Hippocampal formation (tissue), 2 donors: ENCODE results near the gene CACNB4.
"Not testable (repeated sequence)": the region's sequence is repeated elsewhere in the genome, so short reads cannot be mapped to it uniquely, and the experiment has no call there.

Experiments
- DNase-seq, 2 donors: peaks; one replicate each; lab custom pipeline; 2025; lab: John Stamatoyannopoulos, UW

Gene CACNB4

DNA sequence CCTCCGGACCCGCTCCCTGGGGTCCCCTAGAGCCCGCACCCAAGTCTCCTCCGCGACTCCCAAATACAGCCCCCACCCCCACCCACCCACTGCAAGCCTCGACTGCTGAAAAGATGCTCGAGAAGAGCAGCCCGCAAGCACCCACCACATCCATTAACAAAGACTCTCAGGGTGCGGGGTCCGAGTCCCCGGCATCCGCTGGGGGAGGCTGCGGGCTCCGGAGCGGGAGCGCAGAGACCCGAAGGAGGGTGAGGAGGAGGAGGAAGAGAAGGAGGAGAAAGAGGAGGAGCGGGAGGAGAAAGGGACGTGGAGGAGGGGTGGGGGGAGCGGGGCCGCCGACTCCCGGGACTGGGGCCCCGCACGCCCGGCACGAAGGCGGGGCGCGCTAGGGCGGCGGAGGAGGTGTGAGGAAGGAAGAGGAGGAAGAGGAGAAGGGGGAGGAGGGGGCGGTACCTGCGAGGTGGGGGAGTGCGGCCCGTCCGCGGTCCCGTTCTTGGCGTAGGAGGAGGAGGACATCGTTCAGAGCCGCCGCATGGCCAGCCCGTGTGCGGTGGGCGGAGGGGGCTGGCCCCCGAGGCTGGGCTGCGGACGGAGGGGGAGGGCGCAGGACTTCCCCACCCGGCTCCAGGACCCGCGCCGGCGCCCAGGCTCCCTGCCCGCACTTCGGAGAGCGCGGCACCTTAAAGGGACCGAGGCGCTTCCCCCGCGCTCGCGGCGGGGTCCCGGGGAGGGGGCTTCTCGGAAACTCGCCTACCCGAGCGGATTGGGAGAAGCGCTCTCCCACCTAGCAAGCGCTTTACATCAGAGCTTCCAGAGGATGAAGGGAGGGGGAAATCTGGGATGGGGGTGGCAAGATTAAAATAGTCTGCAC, at the start of gene CACNB4:
CACNB4 (minus strand) TSS at position 549 of the 871 bp plus-strand sequence.
- DNase-seq, result no peak

DNA sequence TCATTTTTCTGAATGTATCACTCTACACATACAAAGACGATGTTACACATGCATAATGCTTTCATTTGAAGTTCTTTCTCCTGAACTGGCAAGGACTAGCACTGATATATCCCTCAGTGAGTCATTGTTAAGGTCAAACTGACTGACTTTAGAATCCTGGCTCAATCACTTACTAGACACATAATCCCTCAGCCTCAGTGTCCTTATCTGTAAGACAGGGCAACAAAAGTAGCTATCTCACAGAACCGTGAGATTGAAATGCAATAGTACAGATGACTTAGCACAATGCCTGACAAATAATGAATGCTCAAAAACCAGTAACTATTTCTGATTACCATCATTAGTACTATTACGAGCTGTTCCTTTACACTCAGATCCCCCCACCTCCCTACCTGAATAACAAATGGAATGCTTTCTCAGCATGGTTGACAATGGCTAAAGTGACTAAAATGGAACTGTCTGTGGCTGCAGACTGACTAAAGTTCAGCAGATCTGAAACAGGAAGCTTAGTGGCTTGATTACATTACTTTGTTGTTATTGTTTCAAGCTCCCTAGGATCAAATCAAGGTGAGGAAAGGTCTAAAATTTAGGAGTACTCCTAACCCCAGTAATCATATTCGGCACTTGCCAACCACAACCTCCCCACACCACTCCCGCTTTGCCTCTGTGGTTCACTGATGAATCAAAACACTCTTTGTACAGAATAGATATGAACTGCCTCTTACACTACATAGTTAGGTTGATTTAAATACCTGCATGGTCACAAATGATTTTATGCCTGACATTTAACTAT, 35.8 kb upstream of the CACNB4 start:
- no peak for DNase-seq

DNA sequence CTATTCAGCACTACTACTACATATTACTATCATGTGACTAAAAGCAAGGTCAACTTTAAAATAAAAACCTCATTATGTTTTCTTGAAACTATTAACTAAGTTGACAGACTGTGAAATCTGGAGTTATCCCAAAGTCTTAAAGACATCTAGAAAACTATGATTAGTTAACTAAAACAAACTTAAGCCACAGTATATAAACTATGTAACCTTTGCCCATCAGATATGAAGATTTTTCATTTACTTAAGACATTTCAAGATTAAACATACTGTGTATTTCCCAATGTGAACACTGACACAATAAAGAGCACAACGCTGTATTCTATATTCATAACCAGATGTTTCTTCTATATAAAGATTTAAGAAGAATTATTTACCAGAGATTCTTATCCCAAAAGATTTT, 33.5 kb upstream of the CACNB4 start:
- DNase-seq, result no peak

DNA sequence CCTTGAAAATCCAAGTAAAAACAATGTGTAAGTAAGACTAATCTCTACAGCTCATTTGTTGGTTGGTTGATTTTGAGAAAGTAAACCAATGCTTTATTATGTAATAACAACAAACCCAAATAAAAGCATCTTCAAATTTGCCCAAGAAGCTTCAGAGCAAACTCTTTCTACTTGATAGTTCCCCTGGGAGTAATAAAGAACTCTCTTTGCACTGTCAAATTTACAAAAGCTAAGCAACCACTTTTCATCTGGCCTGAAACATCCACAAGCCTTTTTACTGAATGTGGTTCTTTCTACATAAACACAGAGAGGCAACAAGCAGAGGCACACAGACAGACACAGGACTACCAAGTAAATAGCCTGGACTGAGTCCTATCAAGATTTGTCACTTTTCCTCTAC, 28.8 kb upstream of the CACNB4 start:
- DNase-seq, result no peak

DNA sequence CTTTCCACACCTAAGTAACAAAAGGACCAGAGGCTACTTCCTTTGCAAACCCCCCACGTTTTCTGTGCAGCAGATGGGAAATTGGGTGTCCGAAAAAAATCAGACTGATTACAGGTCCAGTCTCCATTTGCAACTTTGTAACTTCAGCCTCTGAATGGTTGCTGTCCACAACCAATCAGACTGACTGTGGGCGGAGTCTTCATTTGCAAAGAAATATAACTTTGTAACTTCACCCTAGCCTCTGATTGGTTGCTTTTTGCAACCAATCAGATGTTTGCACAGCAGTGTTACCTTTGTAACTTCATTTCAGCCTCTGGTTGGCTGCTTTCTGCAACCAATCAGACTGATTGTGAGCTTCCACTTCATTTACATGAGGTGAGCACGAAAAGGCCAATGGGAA, 27.8 kb upstream of the CACNB4 start:
- no peak for DNase-seq

DNA sequence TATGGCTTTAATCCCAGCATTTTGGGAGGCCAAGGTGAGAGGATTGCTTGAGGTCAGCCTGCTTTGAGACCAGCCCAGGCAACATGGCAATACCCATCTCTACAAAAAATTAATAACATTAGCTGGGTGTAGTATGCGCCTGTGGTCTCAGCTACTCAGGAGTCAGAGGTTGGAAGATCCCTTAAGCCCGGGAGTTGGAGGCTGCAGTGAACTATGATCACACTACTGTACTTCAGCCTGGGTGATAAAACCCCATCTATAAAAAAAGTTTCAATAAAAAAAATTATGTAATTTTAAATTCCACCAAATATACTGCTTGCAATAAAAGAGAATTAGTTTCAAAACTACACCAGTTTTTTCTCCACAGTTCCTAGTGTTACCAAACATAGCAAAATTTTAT, 23.3 kb upstream of the CACNB4 start:
- no peak for DNase-seq

DNA sequence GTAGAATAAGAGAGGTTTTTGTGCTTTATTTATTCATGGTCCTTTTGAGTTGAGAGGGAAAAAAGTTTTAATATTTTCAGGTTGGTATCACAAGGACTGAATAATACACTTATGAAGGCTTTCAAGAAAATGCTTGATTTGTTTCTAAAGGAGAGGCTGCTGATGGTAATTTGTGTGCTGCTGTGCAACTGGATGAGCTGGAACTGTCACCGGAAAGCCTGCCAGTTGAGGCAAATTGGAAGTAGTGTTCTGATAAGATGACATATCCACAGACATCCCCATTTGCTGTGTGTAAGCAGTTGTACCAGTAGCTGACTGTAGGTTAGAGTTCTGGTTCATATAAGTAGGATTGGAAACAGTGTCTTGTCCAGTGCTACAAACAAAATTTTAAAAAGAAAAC, 21.6 kb upstream of the CACNB4 start:
- DNase-seq, result no peak

DNA sequence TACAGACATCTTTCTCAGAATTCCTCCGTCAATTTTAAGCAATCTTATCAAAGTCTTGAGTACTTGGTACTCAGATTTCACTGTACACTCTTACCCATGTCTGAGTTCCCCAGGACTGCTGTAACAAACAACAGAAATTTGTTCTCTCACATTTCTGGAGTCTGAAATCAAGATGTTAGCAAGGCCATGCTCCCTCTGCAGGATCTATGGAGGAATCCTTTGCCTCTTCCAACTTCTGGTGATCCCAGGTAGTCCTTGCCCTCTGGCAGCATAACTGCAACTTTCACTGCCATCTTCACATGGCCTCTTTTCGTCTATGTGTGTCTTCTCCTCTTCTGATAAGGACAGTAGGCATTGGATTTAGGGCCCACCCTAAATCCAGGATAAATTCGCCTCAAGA, 17.1 kb upstream of the CACNB4 start:
- no peak for DNase-seq

DNA sequence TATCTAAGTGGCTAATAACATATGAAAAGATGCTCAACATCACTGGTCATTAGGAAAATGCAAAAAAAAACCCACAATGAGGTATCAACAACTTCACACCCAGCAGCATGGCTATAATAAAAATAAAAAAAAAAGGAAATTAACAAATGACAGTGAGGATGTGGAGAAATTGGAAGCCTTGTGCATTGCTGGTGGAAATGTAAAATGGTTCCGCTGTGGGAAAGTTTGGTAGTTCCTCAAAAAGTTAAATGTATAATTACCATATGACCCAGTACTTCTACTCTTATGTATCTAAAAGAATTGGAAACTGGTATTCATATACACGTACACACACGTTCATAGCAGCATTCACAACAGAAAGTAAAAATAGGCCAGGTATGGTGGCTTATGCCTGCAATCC, 15.5 kb upstream of the CACNB4 start:
- no peak for DNase-seq

DNA sequence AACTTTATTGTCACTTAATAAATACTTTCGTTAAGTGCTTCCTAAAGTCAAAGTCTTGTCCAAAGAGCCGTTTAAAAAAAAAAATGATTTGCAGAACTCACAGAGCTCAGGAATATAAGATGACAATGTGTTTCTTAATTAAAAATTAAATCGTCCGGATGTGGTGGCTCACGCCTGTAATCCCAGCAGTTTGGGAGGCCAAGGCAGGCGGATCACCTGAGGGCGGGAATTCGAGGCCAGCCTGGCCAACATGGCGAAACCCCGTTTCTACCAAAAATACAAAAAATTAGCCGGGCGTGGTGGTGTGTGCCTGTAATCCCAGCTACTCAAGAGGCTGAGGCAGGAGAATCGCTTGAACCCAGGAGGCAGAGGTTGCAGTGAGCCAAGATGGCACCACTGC, 8.3 kb upstream of the CACNB4 start:
- DNase-seq, result not testable (repeated sequence)

DNA sequence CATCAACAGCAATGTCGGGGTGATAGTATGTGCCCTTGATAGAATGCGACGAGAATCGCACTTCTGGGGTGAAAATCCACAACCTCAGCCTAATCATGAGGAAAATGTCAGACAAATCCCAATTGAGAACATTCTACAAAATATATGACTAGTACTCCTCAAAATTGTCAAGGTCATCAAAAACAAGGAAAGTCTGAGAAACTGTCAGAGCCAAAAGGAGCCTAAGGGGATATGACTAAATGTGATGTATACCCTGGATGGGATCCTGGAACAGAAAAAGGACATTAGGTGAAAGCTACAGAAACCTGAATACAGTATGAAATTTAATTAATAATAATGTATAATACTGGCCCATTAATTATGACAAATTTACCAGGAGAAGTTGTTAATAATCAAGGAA, 7.6 kb upstream of the CACNB4 start:
- DNase-seq, result no peak

DNA sequence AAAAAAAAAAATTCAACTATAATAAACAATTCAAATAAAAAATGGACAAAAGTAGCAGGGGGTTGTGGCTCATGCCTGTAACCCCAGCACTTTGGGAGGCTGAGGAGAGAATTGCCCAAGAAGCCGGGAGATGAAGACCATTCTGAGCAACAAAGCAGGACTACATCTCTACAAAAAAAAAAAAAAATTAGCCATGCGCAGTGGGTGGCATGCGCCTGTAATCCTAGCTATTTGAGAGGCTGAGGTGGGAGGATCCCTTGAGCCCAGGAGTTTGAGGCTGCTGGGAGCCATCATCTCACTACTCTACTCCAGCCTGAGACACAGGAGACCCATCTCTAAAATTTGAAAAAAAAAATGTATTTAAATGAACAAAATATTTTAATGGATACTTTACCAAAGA, 4.4 kb upstream of the CACNB4 start:
- no peak for DNase-seq

DNA sequence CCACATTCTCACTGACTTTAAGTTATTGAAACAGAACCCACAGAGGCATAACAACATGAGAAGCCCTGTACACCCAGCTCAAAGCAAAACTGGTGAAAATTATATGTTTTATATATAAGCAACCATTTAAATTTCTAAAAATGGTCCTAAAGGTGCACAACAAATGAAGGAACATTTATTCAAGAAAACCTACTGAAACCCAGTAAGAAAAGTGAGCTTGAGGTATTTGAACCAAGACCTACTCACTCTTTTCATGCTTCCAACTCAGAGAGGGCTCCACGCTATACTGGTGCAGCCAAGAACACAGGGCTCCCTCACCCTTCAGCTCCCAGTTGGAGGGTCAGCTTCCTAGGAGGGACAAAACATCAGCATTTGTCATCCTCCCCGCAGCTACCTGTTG, 2.1 kb upstream of the CACNB4 start:
- no peak for DNase-seq

DNA sequence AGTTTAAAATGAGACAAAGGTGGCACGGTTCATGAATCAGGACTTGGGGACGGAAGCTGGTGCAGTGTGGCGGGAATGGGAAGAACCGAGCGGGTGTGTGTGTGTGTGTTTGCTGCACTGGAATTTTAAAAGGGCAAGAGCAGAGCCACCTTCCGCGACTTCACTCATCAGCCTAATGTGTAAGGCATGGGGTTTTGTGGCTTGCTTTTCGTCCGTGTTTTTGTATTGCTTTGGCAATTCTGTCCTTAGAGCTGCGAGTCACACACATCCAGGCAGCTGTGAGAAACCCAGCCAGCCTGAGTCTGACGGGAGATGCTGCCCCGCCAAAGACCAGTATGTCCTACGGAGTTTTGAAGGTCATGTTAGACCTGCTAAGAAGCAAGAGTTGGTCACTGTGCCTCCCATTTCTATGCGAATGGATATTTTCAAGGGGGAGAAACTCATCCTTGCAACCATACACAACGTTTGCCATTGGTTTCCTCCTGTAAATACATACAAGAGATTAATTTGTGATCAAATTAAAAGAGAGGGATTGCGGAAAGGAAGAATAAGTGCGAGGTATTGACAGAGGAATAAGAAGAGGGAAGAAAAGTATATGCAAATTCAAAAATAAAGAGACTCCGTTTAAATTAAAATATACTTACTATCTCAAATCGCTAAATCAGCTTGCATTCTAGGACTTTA, 665 bp upstream of the CACNB4 start:
- DNase-seq, result no peak

DNA sequence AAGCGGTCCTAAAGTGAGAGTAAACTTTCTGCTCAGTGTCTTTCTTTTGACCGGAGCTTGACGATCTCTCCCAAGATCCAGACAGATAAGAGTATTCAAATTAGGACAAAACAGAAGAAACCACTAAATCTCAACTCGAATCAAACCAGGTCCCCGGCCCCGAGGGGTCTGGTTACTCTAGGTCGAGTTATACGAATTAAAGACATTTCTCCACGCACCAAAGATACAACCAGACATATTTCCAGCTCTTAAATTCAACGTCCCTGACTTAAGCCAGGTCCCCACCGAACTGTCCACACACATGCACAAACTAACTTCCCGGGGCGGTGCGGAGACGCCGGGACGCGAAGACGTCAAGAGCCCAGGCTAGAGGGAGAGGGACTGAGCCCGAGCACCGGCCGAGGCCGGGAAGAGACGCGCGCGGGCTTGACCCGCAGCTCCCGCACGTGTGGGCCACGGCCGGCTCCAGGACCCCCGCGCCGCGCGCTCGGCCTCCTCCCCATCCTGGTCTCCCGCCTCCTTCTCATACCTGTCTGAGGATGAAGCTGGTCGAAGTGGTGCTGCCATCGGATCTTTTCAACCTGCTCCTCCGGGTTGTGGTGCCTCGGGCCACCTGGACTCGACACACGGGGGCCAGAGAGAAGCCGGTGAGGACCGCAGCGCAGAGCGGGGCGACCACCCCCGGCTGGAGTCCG, 896 bp downstream of the CACNB4 start:
- no peak for DNase-seq

DNA sequence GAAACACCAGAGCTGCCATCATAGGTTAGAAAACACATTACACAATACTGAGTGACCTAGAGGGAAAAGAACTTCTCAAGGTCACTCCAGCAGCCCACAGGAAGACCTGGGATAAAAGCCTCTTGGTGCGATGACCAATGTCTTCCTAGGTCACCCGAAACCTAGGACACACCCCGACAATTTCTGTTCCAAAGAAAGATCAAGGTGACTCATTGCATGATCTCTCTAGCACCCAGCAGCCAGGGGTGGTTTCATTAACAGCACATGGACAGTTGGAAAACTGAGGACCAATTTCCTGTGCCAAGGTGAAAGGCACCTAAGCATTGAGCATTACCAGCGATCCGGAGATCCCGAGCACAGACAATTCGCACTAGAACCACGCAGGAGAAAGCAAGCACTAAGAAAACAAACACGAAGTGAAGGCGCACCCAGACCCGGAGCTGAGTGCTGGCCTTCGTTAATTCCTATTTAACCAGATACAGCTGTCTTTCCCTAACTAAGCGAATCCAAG, 1.5 kb downstream of the CACNB4 start:
- no peak for DNase-seq

DNA sequence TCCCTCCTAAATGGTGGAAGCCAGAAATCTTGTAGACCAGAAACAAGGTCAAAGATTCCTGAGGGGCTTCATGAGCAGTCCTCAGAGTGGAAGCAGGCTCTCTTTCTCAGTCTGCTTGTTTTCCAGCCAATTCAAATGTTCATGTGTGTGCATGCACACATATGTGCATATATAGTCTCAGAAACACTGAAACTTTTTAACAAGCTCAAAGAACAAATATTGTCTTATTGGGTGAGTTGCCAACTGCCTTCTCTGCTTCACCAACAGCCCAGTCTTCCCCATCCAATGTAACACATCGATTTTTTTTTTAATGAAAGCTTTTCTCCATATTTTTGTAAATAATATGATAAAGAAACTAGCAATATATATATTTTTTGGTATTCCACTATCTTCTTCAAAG, 3.7 kb downstream of the CACNB4 start:
- no peak for DNase-seq

DNA sequence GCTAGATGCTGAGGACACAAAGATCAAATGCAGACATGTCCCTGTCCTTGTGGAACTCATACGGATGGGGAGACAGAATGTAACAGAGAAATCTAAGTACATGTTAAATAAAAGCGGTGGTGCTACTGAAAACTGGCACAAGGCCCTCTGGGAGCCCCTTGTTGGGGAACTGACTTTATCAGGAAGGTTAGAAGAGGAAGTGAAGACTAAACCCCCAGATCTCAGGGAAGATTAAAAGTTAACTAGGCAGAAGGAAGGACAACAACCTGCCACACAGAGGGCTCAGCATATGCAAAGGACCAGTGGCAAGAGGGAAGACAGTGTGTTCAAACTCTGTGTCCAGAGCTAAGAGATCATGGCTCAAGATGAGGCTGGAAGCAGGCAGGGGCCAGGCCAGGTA, 4.8 kb downstream of the CACNB4 start:
- DNase-seq, result no peak

DNA sequence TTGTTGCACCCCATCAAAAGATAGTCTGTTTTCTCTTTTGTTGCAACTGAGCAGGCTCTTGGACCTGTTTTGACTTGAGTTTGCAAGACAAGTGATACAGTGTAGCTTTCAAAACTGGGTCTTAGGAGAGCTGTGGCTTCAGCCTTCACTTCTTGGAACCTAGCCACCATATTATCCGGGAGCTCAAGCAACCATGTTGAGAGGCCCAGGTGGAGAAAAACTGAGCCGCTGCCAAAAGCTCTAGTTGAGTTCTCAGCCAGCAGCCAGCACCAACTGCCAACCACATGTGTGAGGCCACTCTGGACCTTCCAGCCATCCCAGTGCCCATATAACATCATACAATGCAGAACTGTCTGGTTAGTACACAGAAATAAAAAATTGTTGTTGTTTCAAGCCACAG, 5.4 kb downstream of the CACNB4 start:
- no peak for DNase-seq

DNA sequence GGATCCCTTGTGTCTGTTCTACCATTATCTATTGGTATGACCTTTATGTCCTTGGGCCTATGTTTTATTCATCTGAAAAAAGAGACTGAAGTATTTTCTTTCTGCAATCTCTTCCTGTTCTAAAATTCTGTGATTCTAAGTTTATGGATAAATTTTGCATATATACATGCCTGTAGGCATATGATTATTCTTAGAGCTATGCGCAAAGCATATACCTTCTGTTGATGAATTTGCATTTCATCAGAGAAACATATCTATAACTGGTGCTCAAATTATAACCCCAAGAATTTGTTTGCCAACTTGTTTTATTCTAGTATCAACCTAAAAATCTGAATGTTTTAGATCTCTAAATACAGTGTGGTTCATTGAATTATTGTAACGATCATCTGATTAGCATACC, 6.7 kb downstream of the CACNB4 start:
- no peak for DNase-seq

DNA sequence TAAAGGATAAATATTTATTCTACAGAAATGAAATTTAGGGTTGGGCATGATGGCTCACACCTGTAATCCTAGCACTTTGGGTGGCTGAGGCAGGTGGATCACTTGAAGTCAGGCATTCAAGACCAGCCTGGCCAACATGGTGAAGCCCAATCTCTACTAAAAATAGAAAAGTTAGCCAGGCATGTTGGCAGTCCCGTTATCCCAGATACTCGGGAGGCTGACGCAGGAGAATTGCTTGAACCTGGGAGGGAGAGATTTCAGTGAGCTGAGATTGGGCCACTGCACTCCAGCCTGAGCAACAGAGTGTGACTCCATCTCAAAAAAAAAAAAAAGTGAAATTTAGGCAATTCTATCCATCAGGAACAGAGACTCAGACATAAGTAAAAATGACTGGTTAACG, 8.1 kb downstream of the CACNB4 start:
- not testable (repeated sequence) for DNase-seq

DNA sequence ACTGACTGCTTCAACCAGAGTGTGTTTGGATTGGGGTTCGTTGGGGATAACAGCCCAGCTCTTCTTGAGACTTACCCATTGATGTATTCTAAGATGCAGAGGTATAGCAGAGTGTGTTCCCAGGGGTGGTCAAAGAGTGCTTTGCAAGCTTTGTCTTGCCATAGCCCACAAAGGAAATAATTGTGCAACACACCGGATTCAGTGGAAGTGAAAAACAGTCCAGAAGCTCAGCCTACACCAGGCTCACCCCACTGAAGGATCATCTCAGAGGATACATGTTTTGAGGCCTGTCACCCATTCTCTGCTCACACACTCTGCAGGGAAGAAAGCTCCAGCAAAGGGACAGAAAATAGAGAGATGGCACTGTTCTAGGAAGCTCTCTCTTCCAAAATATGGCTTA, 9.6 kb downstream of the CACNB4 start:
- DNase-seq, result no peak
